Measurements from ENCODE around the gene DYSF.

Gene DYSF

DNA sequence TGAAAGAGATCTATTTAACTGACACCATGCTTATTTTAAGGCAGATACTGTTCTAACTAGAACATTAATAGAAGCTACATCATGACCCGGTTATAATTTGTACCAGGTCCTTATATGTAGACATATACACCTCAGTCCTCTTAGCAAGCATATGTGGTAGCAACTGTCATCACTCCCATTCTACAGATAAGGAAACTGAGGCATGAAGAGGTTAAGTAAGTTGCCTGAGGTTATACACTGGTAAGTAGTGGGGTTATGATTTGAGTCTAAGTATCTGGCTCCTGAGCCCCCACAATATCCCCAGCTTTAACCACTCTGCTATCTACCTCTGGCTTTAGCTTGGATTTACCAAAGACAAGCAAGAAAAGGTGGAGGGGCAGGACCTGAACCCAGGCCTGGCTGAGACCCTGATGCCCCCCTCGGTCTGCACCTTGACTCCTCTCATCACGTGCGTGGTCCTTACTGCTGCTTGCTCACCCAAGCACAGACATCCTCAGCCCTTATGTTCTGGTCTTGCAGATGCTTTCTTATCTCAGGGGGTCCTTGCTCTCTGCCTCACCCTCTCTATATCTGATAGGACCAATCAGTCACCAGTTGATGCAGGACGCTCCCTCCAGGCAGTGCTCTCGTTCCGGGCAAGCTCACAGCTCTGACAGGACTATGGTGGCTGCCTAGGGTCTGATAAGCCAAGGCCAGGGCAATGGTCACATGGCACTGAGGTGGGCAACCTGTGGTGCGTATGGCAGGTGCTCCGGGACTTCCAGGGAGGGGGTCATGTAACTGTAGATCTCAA lies 4.0 kb downstream of the DYSF start:
- in situ Hi-C loops (cut with MboI; ENCODE audit: low pct_unique_long_range_greater_than_20kb, low sequenced_read_pairs, unreplicated experiment) = no loop called here
- DNase-seq (ENCODE audit: low spot score) = no peak
- TF ChIP-seq, protein P1, sequence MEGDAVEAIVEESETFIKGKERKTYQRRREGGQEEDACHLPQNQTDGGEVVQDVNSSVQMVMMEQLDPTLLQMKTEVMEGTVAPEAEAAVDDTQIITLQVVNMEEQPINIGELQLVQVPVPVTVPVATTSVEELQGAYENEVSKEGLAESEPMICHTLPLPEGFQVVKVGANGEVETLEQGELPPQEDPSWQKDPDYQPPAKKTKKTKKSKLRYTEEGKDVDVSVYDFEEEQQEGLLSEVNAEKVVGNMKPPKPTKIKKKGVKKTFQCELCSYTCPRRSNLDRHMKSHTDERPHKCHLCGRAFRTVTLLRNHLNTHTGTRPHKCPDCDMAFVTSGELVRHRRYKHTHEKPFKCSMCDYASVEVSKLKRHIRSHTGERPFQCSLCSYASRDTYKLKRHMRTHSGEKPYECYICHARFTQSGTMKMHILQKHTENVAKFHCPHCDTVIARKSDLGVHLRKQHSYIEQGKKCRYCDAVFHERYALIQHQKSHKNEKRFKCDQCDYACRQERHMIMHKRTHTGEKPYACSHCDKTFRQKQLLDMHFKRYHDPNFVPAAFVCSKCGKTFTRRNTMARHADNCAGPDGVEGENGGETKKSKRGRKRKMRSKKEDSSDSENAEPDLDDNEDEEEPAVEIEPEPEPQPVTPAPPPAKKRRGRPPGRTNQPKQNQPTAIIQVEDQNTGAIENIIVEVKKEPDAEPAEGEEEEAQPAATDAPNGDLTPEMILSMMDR (IDR thresholded peaks at IDR 0.05; ENCODE audit: extremely low read depth, insufficient read depth, missing control alignments) = no peak

DNA sequence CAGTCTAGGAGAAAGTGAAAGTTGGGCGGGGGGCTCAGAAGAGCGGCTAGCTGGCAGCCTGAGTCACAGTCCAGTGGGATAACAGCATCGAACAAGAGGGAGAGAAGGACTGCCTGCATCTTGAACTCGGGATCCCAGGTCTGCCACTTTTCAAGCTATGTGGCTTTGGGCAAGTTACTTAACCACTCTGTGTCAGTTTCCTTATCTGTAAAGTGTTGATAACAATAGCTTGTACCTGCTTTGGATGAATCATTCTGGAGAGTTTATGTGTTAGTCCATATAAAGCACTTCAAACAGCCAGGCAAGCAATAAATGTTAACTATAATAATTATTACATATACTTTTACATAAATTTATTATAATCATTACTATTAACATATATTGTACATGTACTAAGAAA lies 4.6 kb downstream of the DYSF start:
- TF ChIP-seq, protein P1 (IDR thresholded peaks at IDR 0.05; ENCODE audit: extremely low read depth, insufficient read depth, missing control alignments) = no peak
- in situ Hi-C loops (cut with MboI; ENCODE audit: low pct_unique_long_range_greater_than_20kb, low sequenced_read_pairs, unreplicated experiment) = no loop called here
- DNase-seq (ENCODE audit: low spot score) = no peak

DNA sequence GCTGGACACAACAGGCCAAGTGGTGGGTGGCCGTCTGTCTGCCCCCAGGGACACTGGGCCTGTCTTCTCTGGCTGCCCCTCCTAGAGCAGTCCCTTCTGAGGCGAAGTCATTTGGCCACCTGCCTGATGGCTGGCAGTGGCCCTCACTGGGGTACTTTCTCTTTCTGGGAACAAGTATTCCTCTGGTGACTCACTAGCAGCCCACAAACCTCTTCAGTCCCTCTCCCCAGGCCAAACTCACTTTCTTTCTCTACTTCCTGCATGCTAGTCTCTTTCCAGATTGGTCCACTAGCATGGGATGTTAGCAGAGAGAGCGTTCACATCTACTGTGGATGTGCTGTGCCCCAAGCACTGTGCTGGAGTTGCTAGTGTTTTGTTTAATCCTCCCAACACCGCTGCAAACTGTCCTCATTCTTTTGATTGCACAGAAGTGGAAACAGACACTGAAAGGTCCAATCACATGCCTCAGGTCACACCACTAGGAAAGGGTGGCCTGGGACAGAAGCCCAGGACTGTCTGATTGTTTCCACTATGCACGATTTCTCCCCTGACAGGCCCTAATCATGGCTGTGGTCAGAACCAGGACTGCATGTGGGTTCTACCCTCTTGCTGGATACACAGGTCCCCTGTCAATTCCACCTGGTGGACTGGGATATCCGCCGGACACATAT lies 5.2 kb downstream of the DYSF start:
- in situ Hi-C loops (cut with MboI; ENCODE audit: low pct_unique_long_range_greater_than_20kb, low sequenced_read_pairs, unreplicated experiment) = no loop called here
- TF ChIP-seq, protein P1 (IDR thresholded peaks at IDR 0.05; ENCODE audit: extremely low read depth, insufficient read depth, missing control alignments) = no peak
- no peak for DNase-seq (ENCODE audit: low spot score)

DNA sequence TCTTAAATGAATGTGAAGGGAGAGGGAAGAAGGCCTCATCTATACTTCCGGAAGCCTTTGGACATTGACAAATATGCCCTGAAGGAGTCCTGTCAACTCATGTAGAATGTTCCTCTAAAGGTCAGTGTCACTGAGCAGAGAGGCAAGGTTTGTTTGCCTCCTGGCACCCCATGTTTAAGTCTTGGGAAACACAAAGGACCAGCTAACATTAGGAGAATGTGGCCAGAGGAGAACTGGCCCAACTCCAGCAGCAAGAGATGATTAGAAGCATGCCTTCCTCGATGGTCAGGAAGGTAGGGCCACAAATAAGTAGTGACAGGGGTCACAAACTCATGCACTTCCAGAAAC lies 5.7 kb downstream of the DYSF start:
- in situ Hi-C loops (cut with MboI; ENCODE audit: low pct_unique_long_range_greater_than_20kb, low sequenced_read_pairs, unreplicated experiment) = no loop called here
- TF ChIP-seq, protein P1 (IDR thresholded peaks at IDR 0.05; ENCODE audit: extremely low read depth, insufficient read depth, missing control alignments) = no peak
- no peak for DNase-seq (ENCODE audit: low spot score)

DNA sequence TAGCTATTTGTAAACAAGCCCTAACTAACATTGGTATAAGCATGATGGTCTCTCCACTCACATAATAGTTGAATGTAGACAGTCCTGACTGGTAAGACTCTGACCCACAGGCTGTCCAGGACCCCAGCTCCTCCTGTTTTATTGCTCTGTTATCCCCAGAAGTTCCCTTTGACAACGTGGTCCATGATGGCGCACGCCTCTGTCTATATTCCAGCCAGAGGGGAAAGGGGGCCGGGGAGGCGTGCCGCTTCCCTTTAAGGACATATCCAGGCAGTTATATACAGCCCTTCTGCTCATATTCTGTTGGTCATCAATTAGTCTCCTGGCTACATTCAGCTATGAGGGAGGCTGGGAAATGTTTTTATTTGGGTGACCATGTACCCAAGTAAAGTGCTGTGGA lies 6.7 kb downstream of the DYSF start:
- TF ChIP-seq, protein P1 (IDR thresholded peaks at IDR 0.05; ENCODE audit: extremely low read depth, insufficient read depth, missing control alignments) = no peak
- DNase-seq (ENCODE audit: low spot score) = no peak
- in situ Hi-C loops (cut with MboI; ENCODE audit: low pct_unique_long_range_greater_than_20kb, low sequenced_read_pairs, unreplicated experiment) = no loop called here

DNA sequence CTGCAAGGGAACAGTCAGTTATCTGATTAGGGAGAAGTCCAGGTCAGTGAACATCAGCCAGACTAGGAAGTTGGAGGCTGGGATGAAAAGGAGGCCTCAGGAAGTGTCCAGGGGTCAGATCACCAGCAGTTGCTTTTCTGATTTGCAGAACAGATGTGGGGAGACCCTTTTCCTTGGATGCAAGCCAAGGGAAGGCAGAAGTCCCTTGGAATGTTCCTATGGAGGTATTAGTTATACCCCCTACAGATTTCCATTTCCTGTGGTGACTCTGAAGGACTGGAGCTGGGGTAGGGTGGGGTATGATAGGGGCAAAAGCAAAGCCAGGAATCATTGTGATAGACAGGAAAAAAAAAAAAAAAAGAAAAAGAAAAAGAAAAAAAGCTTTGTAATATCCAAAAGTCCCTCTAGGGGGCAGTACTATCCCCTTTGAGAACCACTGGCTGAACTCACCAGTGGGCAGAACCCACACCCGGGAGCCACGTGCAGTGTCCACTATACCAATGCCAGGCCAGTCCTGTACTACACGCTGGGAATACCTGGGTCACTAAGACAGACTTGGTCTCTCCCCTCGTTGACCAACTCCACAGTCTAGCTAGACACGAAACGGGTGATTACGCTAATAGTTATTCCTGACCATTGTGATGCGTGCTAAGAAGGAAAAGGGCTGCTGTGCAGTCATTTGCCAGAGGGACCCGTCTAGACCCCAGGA lies 7.4 kb downstream of the DYSF start:
- in situ Hi-C loops (cut with MboI; ENCODE audit: low pct_unique_long_range_greater_than_20kb, low sequenced_read_pairs, unreplicated experiment) = no loop called here
- no peak for DNase-seq (ENCODE audit: low spot score)
- TF ChIP-seq, protein P1 (IDR thresholded peaks at IDR 0.05; ENCODE audit: extremely low read depth, insufficient read depth, missing control alignments) = peak; percentile 14

Data from GM13977 (cell line).